HG02759 (cell line): ENCODE measurements around the gene UBE2O.

Source experiments
- ATAC-seq: cut with Tn5 transposase; IDR thresholded peaks from one replicate; pipeline ENCODE4 v1.9.1; 2021; ENCODE audit warnings: mild to moderate bottlenecking, moderate library complexity; ENCODE audit not compliant: unreplicated experiment

The UBE2O gene

DNA sequence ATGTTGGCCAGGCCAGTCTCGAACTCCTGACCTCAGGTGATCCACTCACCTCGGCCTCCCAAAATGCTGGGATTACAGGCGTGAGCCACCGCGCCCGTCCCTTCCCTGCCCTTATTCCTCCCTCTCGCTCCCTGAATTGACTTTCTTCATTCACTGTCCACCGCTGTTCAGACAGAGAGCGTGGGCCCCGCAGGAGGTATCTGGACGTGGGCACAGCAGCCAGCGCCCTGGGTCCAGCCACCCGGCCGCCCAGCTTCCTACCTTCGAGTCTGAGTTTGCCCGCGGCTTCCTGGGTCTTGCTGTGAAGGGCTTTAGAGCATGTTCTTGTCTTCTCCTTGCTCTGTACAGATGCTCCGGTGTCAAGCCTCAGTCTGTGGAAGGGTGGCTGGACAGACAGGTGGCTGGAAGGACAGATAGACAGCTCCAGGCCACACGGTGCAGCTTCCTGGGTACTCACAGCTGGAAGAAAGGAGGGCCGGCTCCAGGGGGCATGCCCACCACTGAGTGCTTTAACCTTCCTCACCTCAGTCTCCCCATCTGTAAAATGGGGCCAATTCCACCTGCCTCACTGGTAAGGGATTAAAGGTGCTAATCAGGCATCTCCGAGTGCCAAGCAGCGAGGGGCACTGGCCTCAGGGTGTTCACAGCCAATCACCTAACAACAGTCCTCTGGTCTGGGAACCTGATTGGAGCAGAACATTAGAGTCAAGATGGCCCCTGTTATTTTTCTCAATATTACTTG, 34.7 kb upstream of the UBE2O start:
- ATAC-seq, result no peak

DNA sequence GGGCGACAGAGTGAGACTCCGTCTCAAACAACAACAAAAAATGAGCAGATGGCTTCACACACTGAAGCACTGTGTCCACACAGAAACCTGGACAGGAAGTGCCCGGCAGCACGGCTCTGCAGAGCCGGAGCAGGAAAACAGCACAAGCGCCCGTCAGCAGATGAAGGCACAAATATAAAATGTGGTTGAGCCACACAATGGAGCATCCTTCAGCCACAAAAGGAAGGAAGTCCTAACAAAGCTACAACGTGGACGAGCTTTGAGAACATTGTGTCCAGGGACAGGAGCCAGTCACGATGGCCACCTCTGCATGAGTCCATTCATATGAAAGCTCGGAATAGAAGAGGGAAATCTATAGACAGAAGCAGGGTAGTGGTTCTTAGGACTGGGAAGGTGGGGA, 32.6 kb upstream of the UBE2O start:
- ATAC-seq, result no peak

DNA sequence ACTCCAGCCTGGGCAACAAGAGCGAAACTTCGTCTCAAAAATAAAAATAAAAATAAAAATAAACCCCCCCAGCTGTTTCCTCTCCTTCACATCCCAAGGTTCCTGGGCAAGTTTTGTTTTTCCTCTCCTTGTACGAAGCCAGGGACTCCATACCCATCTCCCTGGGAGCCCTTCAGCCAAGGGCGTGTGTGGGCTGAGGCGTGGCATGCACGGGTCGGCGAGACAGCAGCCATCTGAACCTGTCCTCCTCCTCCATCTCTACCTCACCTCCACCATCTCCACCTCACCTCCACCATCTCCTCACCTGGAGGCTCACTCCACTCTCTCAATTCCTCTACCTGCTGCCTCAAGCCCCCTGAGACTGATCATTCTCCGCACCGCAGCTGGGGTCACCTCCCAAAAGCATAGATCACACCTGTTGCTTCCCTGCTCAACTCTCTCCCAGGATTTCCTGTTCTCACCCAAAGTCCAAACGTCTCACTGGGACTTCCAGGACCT, 31.3 kb upstream of the UBE2O start:
- no peak for ATAC-seq

DNA sequence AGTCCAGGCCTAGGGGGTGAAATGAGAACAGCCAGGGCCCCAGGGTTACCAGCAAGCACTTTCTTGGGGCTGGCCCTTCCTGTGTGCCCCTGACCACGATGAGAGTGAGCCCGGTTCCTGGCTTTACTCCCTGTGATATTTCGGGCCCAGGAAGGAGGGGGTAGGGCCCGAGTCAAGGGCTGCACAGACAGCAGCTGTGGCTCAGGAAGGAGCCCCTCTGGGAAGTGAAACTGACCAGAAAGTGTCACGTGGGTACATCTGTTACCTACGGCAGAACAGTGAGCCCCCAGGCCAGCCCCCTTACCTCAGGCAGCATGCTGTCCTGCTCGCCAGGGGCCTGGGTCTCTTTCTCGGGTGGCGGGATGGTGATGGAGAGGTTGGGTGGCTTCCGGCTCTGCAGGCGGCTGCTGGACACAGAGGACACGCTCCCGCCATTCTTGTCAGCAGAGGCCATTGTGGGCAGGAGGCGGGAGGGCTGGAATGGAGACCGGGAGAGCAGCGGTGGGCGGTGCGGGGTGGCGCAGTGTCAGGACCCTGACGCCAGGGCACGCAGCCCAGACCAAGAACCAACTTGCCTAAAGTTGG, 28.2 kb upstream of the UBE2O start:
- peak; percentile 59 for ATAC-seq

DNA sequence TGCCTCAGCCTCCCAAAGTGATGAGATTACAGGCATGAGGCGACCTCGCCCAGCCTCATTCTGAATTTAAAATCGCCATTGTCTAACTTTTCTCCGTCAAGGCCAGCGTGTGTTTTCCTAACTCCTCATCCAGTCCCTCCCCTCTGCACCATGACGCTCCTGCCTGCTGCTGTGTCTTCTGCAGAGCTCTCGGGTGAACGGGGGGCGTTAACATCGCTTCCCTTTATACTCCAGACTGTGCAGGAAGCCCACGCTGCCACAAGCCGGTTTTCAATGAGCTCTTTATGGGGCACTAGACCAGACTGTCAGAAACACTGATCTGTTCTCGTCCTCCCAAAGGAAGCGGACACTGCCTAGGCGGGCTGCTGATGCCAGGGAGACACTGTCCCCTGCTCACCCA, 27.7 kb upstream of the UBE2O start:
- ATAC-seq, result no peak

DNA sequence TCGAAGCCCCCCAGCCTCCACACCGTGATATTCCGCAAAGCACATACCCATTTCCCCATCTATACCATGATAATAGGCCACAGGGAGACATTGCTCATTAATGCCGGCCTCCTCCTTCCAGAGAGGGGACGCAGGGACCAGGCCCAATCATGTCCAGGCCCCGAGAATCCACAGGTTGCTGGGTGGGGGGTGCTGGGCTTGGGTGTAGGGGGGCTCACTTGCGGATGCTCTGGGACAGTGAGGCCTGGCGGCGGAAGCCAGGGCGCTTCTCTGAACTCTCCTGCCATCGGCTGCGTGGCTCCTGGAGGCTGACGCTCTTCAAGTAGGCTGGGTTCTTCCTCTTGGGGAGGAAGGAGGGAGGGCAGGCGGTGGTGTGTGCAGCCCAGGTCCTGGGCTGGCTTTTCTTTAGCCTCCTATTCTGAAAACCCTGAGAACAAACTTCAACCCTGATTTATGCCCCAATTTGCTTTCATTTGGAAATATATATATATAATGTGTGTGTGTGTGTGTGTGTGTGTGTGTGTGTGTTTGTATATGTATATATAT, 26.6 kb upstream of the UBE2O start:
- ATAC-seq, result no peak

DNA sequence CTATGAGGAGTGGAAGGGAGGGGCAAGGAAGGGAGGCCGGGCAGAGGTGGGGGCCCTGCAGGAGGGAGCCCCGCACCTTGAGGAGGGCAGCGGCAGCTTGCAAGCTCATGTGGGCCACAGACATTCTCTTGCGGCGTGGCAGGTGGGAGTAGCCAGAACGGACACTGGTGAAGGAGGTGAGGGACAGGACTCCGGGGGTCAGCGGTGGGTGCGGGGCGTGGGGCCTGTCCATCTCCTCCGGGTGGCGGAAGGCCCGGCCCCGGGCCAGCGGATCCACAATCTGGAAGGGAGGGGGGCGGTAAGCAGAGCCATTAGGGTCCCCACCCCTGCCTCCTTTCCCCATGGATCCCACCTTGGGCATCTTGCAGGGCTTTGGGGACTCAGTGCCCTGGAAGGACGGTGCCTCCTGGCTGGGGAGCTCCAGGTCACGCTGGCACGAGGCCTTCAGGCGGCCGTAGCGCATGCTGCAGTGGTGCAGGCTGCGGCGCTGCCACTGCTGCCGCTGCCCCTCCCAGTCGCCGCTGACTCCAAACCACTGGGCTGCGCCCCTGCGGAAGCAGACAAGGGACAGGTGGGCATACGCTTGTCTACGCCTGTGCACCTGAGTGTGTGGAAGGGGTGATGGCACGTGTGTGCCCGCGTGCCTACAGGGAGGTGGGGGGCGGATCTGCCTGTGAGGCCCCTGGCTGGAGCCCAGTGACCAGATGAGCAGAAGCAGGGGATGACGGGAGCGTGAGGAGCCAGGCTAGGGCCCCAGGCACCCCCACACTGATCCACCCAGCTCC, 26.0 kb upstream of the UBE2O start:
- ATAC-seq, result no peak

DNA sequence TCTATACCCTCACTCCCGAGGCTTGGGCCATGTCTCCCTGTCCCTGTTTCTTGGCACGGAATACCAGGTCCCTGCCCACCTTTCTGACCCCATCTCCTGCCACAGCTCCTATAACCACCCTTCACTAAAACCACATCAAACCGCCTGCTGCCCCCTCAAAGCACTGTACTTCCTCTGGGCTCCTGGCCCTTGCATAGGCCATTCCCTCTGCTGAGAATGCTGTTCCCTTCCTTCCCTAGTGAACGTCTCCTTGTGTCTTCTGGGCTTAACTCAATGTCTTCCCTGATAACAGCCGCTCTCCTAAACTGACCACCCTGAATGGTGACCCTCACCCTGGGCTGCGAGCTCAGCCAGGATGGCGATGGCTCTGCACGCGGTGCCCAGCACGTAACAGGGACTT, 25.1 kb upstream of the UBE2O start:
- ATAC-seq, result no peak

DNA sequence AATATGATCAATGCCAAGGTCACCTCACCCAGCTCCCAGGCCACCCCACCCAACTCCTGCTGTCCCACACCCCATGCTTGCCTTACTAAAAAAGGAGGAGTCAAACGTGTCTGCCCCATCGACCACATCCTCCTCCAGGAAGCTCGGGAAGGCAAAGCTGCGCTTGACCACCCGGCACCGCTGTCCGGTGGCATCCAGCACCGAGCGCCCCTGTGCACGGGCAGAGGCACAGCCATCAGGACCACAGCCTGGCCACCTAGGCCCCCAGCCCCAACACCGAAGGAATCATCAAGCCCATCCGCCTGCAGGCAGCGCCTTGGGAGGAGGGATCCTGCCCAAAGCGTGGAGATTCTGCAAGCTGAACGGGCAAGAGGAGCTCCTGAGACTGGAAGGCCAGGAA, 24.6 kb upstream of the UBE2O start:
- no peak for ATAC-seq

DNA sequence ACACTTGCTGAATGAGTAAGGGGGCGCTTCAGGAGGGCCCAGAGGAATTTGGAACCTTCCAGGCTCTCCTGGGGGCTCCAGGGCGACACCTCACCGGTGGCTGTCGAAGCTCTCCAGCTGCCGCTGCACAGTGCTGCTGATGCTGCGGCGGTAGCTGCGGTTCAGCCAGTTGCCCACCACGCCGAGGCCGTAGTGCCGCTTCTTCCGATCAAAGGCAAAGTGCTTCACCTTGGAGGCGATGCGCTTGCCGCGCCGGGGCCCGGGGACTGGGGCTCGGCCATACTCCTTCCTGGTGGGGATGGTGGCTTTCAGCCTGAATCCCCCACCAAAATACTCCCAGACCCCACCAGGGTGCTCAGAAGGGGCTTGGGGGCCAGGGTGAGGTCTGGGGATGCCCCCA, 23.8 kb upstream of the UBE2O start:
- ATAC-seq, result no peak

DNA sequence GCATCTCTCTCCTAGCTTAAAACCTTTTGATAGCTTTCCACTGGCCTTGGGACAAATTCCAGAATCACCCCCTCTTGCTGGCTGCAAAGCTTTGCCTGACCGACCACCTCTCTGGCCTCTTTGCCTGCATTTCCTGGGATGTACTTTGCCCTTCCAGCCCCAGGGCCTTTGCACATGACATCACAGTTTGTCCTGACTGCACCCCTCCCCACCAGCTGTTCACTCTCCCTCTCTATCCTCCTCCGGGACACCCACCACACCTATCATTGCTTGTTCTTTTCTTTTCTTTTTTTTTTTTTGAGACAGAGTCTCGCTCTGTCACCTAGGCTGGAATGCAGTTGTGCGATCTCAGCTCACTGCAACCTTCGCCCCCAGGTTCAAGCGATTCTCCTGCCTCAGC, 22.4 kb upstream of the UBE2O start:
- ATAC-seq, result no peak

DNA sequence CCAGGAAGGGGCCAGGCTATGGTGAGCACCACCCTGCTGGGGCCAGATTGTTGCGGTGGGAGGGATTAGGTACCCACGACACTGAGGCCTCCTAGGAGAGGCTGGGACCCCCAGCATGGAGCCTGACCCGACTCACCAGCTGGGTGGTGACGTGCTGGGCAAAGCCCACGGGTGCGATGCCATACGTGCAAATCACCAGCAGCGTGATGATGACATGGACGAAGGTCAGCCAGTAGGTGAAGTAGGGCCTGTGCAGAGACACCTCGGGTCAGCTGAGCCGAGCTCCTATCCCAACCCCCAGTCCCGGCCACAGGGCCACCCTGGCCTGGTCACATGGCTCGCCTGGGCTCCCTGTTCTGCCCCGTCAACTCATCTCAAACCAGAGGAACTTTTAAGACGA, 21.9 kb upstream of the UBE2O start:
- no peak for ATAC-seq

DNA sequence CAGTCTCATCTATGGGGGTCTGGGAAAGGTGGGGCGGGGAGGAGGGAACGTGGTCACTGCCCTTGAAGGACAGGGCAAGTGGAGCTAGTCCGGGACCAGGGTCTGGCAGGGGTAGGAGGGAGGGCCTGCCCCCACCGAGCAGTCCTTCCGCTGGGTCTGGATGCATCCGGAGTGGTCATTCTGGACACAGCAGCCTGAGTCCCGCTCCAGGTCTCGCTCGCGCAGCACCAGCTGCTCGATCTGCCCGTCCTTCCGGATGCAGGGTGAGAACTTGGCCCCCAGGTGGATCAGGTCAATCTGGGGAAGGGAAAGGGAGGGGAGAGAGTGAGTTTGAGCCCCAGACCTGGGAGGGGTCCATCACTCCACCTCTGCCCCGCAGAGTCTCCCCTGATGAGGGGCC, 21.3 kb upstream of the UBE2O start:
- ATAC-seq, result no peak

DNA sequence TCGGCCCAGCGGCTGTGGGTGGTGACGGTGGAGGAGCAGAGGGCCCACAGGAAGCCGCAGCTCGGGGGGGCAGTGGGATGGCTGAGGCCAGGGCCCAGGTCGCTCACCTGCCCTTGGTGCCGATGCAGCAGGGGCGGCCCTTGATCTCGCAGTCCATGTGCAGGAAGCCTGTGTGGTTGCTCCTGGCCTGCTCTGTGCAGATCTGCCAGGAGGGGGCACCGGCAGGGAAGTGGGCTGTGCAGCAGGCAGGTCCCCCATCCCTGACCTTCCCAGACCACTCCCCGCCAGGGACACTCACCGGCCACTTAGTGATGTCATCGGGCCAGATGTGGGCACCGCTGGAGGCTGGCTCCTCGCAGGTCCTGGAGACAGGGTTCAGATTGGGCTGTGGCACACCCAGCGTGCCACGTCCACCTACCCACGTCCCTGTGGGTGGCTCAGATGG, 20.6 kb upstream of the UBE2O start:
- no peak for ATAC-seq

DNA sequence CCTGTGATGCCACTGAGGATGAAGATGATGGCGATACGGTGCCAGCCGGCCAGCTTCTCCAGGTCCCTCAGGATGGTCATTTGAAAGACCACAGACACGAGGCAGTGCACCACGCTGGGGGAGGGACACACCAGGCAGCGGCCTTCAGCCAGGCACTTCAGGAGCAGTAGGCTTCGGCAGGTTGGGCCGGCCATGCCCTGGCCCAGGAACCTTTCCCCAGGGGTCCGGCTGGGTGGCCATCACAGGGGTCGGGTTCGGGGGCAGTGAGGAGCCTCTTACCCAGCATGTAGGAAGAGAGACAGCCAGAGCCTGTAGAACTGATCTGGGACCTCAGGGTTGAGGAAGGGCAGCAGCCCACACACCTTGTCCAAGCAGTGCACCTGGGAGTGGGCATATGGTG, 19.8 kb upstream of the UBE2O start:
- ATAC-seq, result no peak

DNA sequence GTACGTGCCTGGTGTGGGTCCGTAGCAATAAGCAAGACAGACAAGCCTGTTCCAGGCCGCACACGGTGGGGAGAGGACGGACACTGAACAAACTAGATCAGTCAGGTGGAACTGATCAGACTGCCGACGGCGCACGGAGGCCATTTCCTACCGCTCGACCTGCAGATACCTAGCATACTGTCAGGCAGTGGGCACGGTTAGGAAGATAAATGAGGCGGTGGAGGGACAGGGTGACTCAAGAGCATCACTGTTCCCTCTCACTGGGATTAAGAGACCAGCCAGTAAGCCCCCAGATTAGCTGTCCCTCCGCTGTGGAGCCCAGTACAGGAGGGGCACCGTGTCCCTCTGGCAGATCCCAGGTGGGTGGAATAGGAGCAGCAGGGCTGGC, 19.3 kb upstream of the UBE2O start:
- no peak for ATAC-seq

DNA sequence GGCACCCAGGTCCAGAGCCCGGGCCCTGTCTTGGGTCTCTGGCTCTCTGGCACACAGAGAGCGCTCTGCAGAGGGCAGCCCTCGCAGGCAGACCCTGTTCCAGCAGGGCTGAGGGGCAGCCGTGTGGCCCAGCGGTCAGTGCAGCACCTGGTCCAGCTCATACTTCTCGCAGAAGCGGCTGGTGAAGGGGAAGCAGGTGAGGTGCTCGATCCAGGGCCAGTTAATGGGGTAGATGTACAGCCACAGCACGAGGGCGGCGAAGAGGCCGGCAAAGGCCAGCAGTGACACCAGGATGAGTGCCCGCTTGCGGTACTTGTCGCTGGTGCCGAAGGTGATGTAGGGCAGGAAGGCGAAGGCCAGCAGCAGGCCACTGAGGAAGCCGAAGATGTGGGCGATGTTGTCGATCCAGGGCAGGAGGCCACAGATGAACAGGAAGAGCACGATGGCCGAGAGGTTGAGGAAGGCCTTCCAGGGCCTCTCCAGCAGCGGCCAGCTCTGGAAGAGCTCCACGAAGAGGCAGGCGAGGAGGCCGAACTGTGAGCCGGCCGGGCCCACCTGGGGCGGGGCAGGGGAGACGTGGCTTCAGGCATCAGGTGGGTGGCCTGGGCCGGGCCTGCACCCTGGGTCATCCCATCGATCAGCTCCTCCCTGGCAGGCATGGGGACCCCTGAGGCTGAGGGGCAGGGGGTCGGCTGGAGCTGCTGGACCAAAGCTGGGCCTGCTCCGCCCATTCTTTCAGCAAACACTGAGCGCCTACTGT, 18.7 kb upstream of the UBE2O start:
- no peak for ATAC-seq

DNA sequence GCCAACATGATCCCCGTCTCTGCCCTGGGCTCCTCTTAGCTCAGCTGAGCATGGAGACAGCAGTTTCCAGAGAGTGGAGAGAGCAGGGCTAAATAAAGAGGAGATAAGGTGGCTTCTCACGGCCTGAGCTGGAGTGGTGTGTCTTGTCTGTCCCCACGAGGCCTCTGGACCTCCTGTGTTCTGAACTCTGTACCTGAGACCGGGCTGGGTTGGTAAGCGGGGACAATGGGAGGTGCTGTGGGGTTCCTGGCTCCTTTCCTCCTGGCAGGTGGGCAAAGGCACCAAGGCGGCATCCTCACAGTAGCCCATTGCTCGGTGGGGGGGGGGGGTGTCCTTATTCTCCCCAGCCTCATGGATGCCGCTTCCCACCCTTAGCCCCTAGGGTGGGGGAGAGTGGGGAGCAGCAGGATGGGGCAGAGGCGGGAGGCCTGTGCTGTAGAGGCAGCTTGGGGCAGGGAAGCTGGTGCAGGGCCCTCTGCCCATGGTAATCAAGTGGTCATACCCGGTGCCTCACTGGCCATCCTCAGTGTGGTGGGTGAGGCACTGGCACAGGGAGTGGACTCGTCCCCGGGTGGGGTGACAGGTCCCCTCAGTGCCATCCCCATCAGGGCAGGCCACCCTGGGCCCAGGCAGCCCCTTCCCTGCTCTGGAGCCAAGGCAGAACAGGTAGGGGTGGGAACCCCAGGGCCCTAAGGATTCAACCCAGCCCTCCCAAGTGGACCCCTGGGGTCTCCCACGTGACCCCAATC, 17.2 kb upstream of the UBE2O start:
- ATAC-seq, result no peak

DNA sequence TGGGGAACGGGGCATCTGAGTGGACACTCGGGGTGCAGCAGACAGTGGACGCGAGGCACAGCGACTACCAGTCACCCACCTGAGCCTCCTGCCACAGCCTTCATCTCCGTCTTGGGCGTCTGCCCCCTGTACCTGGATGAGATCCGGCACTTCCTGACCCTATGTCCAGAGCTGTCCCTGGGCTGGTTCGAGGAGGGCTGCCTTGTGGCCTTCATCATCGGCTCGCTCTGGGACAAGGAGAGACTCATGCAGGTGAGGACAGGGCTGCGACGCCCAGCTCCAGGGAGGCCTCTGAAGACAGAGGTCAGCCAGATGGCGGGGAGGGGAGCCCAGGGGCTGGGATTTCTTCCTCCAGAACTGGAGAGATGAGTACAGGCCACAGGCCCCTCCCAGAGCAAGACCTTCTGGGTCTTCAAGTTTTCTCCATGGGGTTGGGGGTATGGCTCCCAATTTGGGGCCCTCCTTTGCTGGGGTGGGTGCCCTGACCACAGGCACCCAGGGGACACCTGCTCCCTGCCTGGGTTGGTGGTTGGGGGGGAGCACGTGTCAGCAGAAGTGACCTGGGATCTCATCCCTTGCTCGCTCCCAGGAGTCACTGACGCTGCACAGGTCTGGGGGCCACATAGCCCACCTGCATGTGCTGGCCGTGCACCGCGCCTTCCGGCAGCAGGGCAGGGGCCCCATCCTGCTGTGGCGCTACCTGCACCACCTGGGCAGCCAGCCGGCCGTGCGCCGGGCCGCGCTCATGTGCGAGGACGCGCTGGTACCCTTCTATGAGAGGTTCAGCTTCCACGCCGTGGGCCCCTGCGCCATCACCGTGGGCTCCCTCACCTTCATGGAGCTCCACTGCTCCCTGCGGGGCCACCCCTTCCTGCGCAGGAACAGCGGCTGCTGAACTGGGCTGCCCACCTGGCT, 16.4 kb upstream of the UBE2O start:
- no peak for ATAC-seq
